Gastrocnemius medialis (tissue), 4 donors: ENCODE results near the gene SHISA6.

ENCODE experiments used
- CTCF ChIP-seq, 5 experiments: fragments of 450-650 bp in 3 of 5; fragments of 200-600 bp in 2 of 5; sonication (generic) in 2 of 5; IDR thresholded peaks in 4 of 5; conservative IDR thresholded peaks in 1 of 5; 1 replicate in 4 of 5; 2 replicates in 1 of 5; pipeline ENCODE4 v1.5.1; 2016 to 2019; ENCODE audit warnings: antibody characterized with exemption in 5 of 5, mild to moderate bottlenecking in 3 of 5, moderate library complexity in 3 of 5
- POLR2A ChIP-seq, 2 donors: fragments of 450-650 bp; IDR thresholded peaks; one replicate each; pipeline ENCODE4 v1.6.1; 2017; ENCODE audit warnings: antibody characterized with exemption in 2 of 2, mild to moderate bottlenecking in 2 of 2, moderate library complexity in 2 of 2

GRCh38 chr17:11300201-11300600 is 59.2 kb downstream of the SHISA6 start:
- TF ChIP-seq CTCF (IDR thresholded peaks at IDR 0.05 in 4 of 5, conservative IDR thresholded peaks at IDR 0.05 in 1 of 5) (no peak), POLR2A (IDR thresholded peaks at IDR 0.05) (no peak)
